Measurements from ENCODE around the gene CZIB. TPM values are rescaled to one million over a fixed set of nuclear protein-coding genes. Genes with fewer than 3 reads are reported as not detected.

Gene CZIB
- total RNA-seq, 1 experiment from 2014 or later, result 56.7 TPM

- no peaks in the 10 kb centered on the region for H3K4me1 ChIP-seq (ENCODE audit: insufficient read depth, low read length, poor library complexity, severe bottlenecking)
- H3K27ac ChIP-seq (ENCODE audit: low read depth, low read length, poor library complexity, severe bottlenecking), result no peak overlapping the region
- ChIA-PET POLR2A (ENCODE audit: low non-redundant PET) (no interaction called here), CTCF (no interaction called here)
- no TSS peak for BruUV-seq (replicated peaks)
- H3K36me3 ChIP-seq (ENCODE audit: insufficient read depth, low read length, poor library complexity, severe bottlenecking), result no peaks in the 10 kb centered on the region
- H3K4me3 ChIP-seq (ENCODE audit: low read depth, low read length, poor library complexity, severe bottlenecking), result no peak overlapping the region
- intact Hi-C loops (cut with micrococcal nuclease; ENCODE audit: unreplicated experiment), result no loop called here
- H3K9me3 ChIP-seq (ENCODE audit: low read depth, low read length, poor library complexity, severe bottlenecking), result no peaks in the 10 kb centered on the region
- peaks cover 66% of the 10 kb centered on the region for H3K27me3 ChIP-seq (replicated peaks; ENCODE audit: insufficient read depth, low read depth, low read length, poor library complexity)
- TF ChIP-seq CTCF (conservative IDR thresholded peaks at IDR 0.05; ENCODE audit: low read depth, low read length) (0 out of 2 replicates have a peak, but pooled peaks have one; percentile 11), EZH2 (IDR thresholded peaks at IDR 0.05; ENCODE audit: borderline replicate concordance, low read depth, low read length, poor library complexity, severe bottlenecking) (no peak)
- no peak for DNase-seq (ENCODE audit: low spot score)
These were observed 34.6 kb upstream of the CZIB start for GRCh38 chr1:53255031-53255430.

- ChIA-PET CTCF (no interaction called here), POLR2A (ENCODE audit: low non-redundant PET) (no interaction called here)
- no peak overlapping the region for H3K27ac ChIP-seq (ENCODE audit: low read depth, low read length, poor library complexity, severe bottlenecking)
- BruUV-seq (replicated peaks), result no TSS peak
- no peak for DNase-seq (ENCODE audit: low spot score)
- H3K4me1 ChIP-seq (ENCODE audit: insufficient read depth, low read length, poor library complexity, severe bottlenecking), result no peaks in the 10 kb centered on the region
- H3K9me3 ChIP-seq (ENCODE audit: low read depth, low read length, poor library complexity, severe bottlenecking), result no peaks in the 10 kb centered on the region
- no peak for TF ChIP-seq EZH2 (IDR thresholded peaks at IDR 0.05; ENCODE audit: borderline replicate concordance, low read depth, low read length, poor library complexity, severe bottlenecking)
- no peak for TF ChIP-seq CTCF (conservative IDR thresholded peaks at IDR 0.05; ENCODE audit: low read depth, low read length)
- intact Hi-C loops (cut with micrococcal nuclease; ENCODE audit: unreplicated experiment), result no loop called here
- H3K27me3 ChIP-seq (replicated peaks; ENCODE audit: insufficient read depth, low read depth, low read length, poor library complexity), result peaks cover 64% of the 10 kb centered on the region
- H3K36me3 ChIP-seq (ENCODE audit: insufficient read depth, low read length, poor library complexity, severe bottlenecking), result no peaks in the 10 kb centered on the region
- H3K4me3 ChIP-seq (ENCODE audit: low read depth, low read length, poor library complexity, severe bottlenecking), result no peak overlapping the region
These were observed 33.7 kb upstream of the CZIB start for GRCh38 chr1:53254011-53254640.

DNA sequence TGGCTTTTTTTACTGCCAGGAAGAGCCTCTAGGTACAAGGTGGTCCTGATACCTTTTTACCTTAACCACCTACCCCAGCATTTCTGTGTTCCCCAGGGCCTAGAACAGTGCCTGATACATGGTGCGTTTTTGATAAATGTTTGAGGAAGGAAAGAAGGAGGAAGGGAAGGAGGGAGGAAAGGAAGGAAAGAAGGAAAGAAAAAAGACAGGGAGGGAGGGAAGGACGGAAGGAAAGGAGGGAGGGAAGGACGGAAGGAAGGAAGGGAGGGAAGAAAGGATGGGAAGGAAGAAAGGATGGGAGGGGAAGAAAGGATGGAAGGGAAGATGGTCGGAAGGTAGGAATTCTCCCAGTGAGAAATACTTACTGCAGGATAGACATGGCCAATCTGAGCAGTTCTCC lies 29.9 kb upstream of the CZIB start:
- Histone ChIP-seq H3K9me3 (ENCODE audit: low read depth, low read length, poor library complexity, severe bottlenecking) (no peaks in the 10 kb centered on the region), H3K27me3 (replicated peaks; ENCODE audit: insufficient read depth, low read depth, low read length, poor library complexity) (peaks cover 49% of the 10 kb centered on the region), H3K36me3 (ENCODE audit: insufficient read depth, low read length, poor library complexity, severe bottlenecking) (no peaks in the 10 kb centered on the region), H3K4me1 (ENCODE audit: insufficient read depth, low read length, poor library complexity, severe bottlenecking) (no peaks in the 10 kb centered on the region), H3K4me3 (ENCODE audit: low read depth, low read length, poor library complexity, severe bottlenecking) (no peak overlapping the region), H3K27ac (ENCODE audit: low read depth, low read length, poor library complexity, severe bottlenecking) (no peak overlapping the region)
- CTCF ChIA-PET, result no interaction called here
- BruUV-seq (replicated peaks), result no TSS peak
- intact Hi-C loops (cut with micrococcal nuclease; ENCODE audit: unreplicated experiment), result no loop called here
- TF ChIP-seq CTCF (conservative IDR thresholded peaks at IDR 0.05; ENCODE audit: low read depth, low read length), result no peak
- TF ChIP-seq EZH2 (IDR thresholded peaks at IDR 0.05; ENCODE audit: borderline replicate concordance, low read depth, low read length, poor library complexity, severe bottlenecking), result no peak
- POLR2A ChIA-PET (ENCODE audit: low non-redundant PET), result no interaction called here
- no peak for DNase-seq (ENCODE audit: low spot score)

Measured in A673 (cell line).